Stimulated activated CD8-positive, alpha-beta memory T cell treated with anti-CD3 and anti-CD28 coated beads, Interleukin-7, amount 100 ng/mL, for 4 hours (primary cell): Measurements from ENCODE around the gene LYPD6.

ENCODE experiments used
- DNase-seq, 2 donors: peaks; one replicate each; pipeline ENCODE4 v3.0.0-alpha.2; 2020; ENCODE audit warnings: low read depth in 2 of 2

The LYPD6 gene

GRCh38 chr2:149409506-149409905 lies 79.1 kb downstream of the LYPD6 start:
- DNase-seq, result no peak

- DNase-seq, result no peak
Measured at GRCh38 chr2:149410701-149411484, 80.5 kb downstream of the LYPD6 start.

- no peak for DNase-seq
Measured at GRCh38 chr2:149413487-149413886, 83.1 kb downstream of the LYPD6 start.

- DNase-seq, result no peak
Measured at GRCh38 chr2:149415086-149415485, 84.7 kb downstream of the LYPD6 start.

- DNase-seq, result no peak
Measured at GRCh38 chr2:149418065-149418464, 87.7 kb downstream of the LYPD6 start.

GRCh38 chr2:149420053-149420963 lies 89.9 kb downstream of the LYPD6 start:
- no peak for DNase-seq

GRCh38 chr2:149421791-149422190 lies 91.4 kb downstream of the LYPD6 start:
- no peak for DNase-seq

- no peak for DNase-seq
Measured at GRCh38 chr2:149422337-149422990, 92.1 kb downstream of the LYPD6 start.

- DNase-seq, result no peak
Measured at GRCh38 chr2:149422991-149423338, 92.6 kb downstream of the LYPD6 start.

- no peak for DNase-seq
Measured at GRCh38 chr2:149423630-149424029, 93.2 kb downstream of the LYPD6 start.

GRCh38 chr2:149427387-149427786 lies 97.0 kb downstream of the LYPD6 start:
- no peak for DNase-seq

- no peak for DNase-seq
Measured at GRCh38 chr2:149428783-149429182, 98.4 kb downstream of the LYPD6 start.

GRCh38 chr2:149430743-149431736 lies 100.7 kb downstream of the LYPD6 start:
- no peak for DNase-seq

- no peak for DNase-seq
Measured at GRCh38 chr2:149438330-149438960, 108.1 kb downstream of the LYPD6 start.

- DNase-seq, result no peak
Measured at GRCh38 chr2:149441255-149441654, 110.9 kb downstream of the LYPD6 start.

- DNase-seq, result no peak
Measured at GRCh38 chr2:149442346-149442745, 112.0 kb downstream of the LYPD6 start.

- no peak for DNase-seq
Measured at GRCh38 chr2:149443150-149443549, 112.8 kb downstream of the LYPD6 start.

- DNase-seq, result no peak
Measured at GRCh38 chr2:149446748-149447147, 116.4 kb downstream of the LYPD6 start.

GRCh38 chr2:149448315-149448714 lies 117.9 kb downstream of the LYPD6 start:
- DNase-seq, result no peak

GRCh38 chr2:149449017-149449416 lies 118.6 kb downstream of the LYPD6 start:
- no peak for DNase-seq
